Right cardiac atrium (tissue), 5 donors: ENCODE results near the gene MAP9. TPM values are rescaled to one million over a fixed set of nuclear protein-coding genes. Genes with fewer than 3 reads are reported as not detected.

Source experiments
- ATAC-seq, 2 donors: fragments of 200-7000 bp; cut with Tn5 transposase; one replicate each; pipeline versions ENCODE4 v1.8.0 to v1.9.1; 2020; ENCODE audit warnings: moderate library complexity in 2 of 2, mild to moderate bottlenecking in 1 of 2
- DNase-seq, 3 donors: peaks; one replicate each; pipeline ENCODE4 v3.0.0-alpha.2; 2020
- H3K27ac ChIP-seq: one replicate; pipeline ENCODE4 v1.5.1; 2013; ENCODE audit warnings: mild to moderate bottlenecking, low read length, control low read depth, moderate library complexity
- H3K27me3 ChIP-seq: one replicate; pipeline ENCODE4 v1.6.1; 2013; ENCODE audit not compliant: control insufficient read depth, insufficient read depth
- H3K4me1 ChIP-seq: one replicate; pipeline ENCODE4 v1.6.1; 2013; ENCODE audit warnings: low read length; ENCODE audit not compliant: control insufficient read depth, insufficient read depth
- H3K4me3 ChIP-seq: one replicate; pipeline ENCODE4 v1.5.1; 2013; ENCODE audit warnings: low read length, control low read depth
- H3K9me3 ChIP-seq: one replicate; pipeline ENCODE4 v1.6.1; 2013; ENCODE audit warnings: low read length; ENCODE audit not compliant: control insufficient read depth
- WGBS: extraction: QIAGEN DNeasy Blood & Tissue Kit; methylation state at CpG from one replicate; pipeline ENCODE4 v1.1.7; 2013; 5-methylcytosine and 5-hydroxymethylcytosine counted together
- intact Hi-C, 4 donors: fragments of 100-400 bp; cut with DNase I; formaldehyde crosslinking; loops; one replicate each; pipeline versions ENCODE4 v1.11.0 to v1.14.0; 2022 to 2023
- polyA plus RNA-seq: library from polyadenylated mRNA; stranded (reverse); fragments of 200-250 nt; gene quantifications from one replicate; pipeline ENCODE4 v1.2.3, GENCODE V29; 2013
- total RNA-seq, 4 donors: library from RNA; stranded (reverse); fragmentation: NEBNext Ultra II Directional; extraction: Animal tissue kit (Norgen Biotek cat#: 25700); gene quantifications; one replicate each; pipeline ENCODE4 v1.2.1, GENCODE V29; 2021
- donor health status: healthy with polysubstance abuse.
- donor health status: DM: no; HTN: yes; CAD: no.
- donor health status: DM: no; HTN: no; CAD: no.
- donor health status: DM: no; HTN: yes; CAD: no; lungs with severe emphysema.
- donor health status: DM: yes; HTN: yes; CAD: no.

Gene MAP9
- total and polyA plus RNA-seq, 5 donors: 3.1 to 12.2 (median 8.8) TPM

DNA sequence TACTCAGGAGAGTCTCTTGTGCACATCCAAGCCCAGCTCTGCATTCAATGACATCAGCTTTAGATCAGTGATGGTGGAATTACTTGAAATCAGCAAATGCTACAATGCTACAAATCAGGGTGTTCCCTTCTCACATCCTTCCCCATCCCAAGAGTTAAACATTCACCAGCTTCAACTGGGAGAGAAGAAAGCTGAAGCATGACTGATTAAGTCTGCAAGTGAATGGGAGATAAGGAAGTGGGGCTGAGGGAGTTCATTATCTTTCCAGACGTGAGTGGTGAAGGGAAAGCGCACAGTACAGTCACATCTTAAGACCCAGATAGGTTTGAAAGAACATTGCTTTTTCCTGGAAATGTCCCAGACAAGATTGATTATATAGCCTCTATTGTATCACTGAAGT, 26.2 kb upstream of the MAP9 start:
- H3K27me3 ChIP-seq: no peaks in the 10 kb centered on the region
- no peaks in the 10 kb centered on the region for H3K9me3 ChIP-seq
- 20% methylated on average over 2 of the region's 2 CpGs for WGBS
- ATAC-seq (no peak), DNase-seq (no peak)
- H3K27ac ChIP-seq: no peak overlapping the region
- H3K4me1 ChIP-seq: no peaks in the 10 kb centered on the region
- no peak overlapping the region for H3K4me3 ChIP-seq
- intact Hi-C loops: loop anchor here in 2 of 4 donors (10.0 kb wide), 2 partner anchors 382 to 552 kb away; partner anchors contain the start of gene CTSO (in 1 of the 2)

DNA sequence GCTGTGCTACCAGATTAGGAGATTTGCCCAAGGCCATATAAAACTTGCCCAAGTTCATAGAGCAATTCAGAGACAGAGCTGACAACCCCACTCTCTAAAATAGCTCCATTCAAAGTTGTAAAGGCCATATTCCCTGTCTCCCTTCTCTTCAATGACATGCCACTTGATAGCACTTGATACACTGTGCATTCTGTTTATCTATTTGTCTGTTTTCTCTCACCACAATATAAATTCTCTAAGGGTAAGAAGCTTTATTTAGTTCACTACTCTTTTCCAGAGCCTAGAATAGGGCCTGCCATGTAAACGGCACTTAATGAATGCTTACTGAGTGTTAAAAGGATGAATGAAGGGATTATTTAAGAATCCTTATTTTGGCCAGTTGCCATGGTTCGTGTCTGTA, 24.1 kb upstream of the MAP9 start:
- ATAC-seq: no peak

DNA sequence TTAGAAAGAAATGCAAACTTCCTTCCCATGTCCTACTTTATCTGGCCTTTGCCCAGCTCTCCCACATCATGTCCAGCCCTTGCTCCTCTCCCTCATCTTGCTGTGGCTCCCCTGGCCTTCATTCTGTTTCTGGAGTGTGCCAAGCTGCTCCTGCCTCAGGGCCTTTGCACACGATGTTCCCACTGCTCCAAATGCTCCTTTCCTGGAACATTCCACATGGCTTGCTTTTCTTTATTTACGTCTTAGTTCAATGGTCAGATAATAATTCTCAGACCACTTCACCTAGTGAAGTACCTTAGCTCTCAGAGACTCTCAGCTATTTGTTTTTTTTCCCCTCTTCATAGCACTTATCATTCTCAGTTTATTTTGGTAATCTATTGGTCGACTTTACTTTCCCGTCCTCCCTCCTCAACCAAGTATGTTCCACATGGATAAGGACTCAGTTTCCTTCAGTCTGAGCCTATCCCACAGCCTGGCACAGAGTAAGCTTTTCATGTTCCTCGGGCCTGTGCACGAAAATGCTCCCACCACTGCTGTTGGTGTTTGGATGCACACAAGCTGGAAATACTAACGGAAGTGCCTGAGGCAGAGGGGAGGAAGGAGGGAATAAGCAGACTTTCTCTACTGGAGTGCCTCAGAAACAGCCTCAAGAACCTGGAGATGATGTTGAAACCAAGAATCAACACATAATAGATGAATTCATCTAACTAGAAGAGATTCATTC, 23.4 kb upstream of the MAP9 start:
- Histone ChIP-seq H3K9me3 (no peaks in the 10 kb centered on the region), H3K27ac (no peak overlapping the region), H3K27me3 (no peaks in the 10 kb centered on the region), H3K4me1 (no peaks in the 10 kb centered on the region), H3K4me3 (no peak overlapping the region)
- DNase-seq (no peak), ATAC-seq (no peak)
- intact Hi-C loops: loop anchor here in 2 of 4 donors (10.0 kb wide), 2 partner anchors 385 to 555 kb away; partner anchors contain the start of gene CTSO (in 1 of the 2)
- WGBS: 71% methylated on average over 7 of the region's 7 CpGs

More for the DNA sequence above, 24.1 kb upstream of the MAP9 start:
- DNase-seq: no peak
- Histone ChIP-seq H3K9me3 (no peaks in the 10 kb centered on the region), H3K4me1 (no peaks in the 10 kb centered on the region), H3K27ac (no peak overlapping the region), H3K27me3 (no peaks in the 10 kb centered on the region), H3K4me3 (no peak overlapping the region)
- intact Hi-C loops: loop anchor here in 2 of 4 donors (10.0 kb wide), 2 partner anchors 384 to 554 kb away; partner anchors contain the start of gene CTSO (in 1 of the 2)
- WGBS: 33% methylated on average over 2 of the region's 2 CpGs

DNA sequence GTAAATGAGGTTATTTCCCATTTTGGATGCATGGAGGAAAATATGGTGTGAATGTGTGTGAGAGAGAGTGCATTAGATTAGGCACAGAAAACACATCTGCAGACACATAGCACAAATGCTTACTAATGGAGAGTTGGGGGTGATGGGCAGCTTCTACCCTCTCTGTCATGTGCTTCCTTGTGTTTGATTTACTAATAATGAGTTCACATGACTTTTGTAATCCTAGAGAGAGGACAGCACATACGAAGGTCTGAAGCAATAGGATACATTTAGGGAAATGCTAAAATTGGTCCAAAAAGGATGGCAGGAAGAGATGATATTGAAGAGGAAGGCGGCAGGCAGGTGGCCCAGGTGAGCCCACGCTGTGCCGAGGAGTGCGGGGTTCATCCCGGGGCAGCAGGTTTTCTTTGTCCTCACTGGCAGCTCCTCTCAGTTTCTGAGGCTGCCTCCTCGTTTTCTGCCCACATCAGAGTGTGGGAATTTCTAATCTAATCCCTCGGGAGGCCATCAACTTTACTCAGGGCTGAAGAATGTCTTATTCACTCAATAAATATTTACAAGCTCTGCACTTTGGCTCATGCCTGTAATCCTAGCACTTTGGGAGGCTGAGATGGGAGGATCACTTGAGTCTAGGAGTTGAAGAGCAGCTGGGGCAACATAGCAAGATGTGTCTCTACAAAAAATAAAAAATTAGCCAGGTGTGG, 15.9 kb upstream of the MAP9 start:
- H3K9me3 ChIP-seq: no peaks in the 10 kb centered on the region
- H3K27me3 ChIP-seq: no peaks in the 10 kb centered on the region
- ATAC-seq (no peak), DNase-seq (no peak)
- H3K27ac ChIP-seq: no peak overlapping the region
- H3K4me1 ChIP-seq: no peaks in the 10 kb centered on the region
- WGBS: 58% methylated on average over 8 of the region's 8 CpGs
- intact Hi-C loops: no loop called here
- no peak overlapping the region for H3K4me3 ChIP-seq

- H3K4me1 ChIP-seq: no peaks in the 10 kb centered on the region
- H3K4me3 ChIP-seq: no peak overlapping the region
- H3K9me3 ChIP-seq: no peaks in the 10 kb centered on the region
- H3K27ac ChIP-seq: no peak overlapping the region
- no peak for DNase-seq
- intact Hi-C loops: no loop called here
- no peak for ATAC-seq
- no peaks in the 10 kb centered on the region for H3K27me3 ChIP-seq
Measured at GRCh38 chr4:155391932-155392331, 15.2 kb upstream of the MAP9 start.

GRCh38 chr4:155388162-155388561, 11.4 kb upstream of the MAP9 start:
- ATAC-seq: no peak
- H3K4me3 ChIP-seq: no peak overlapping the region
- intact Hi-C loops: no loop called here
- no peak for DNase-seq
- no peaks in the 10 kb centered on the region for H3K4me1 ChIP-seq
- no peaks in the 10 kb centered on the region for H3K9me3 ChIP-seq
- H3K27ac ChIP-seq: no peak overlapping the region
- H3K27me3 ChIP-seq: no peaks in the 10 kb centered on the region
- 83% methylated on average over 5 of the region's 5 CpGs for WGBS

DNA sequence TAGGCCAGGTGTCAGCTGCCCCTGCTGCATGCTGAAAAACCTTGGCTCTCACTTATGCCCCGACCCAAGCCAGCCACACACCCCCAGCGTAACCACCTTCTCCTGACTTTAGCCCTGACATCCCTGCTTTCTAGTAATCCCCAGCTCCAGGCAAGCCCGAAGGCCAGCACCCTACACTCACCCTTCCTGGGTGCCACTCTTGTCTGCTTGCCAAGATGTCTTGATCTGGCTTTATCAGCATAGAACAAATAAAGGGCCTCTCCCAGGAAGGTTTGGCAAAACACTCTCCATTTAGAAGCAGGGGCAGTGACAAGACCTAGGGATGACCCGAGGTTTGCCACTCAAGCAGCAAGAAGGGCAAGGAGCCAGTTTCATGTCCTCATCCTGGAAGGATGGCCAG, 6.8 kb upstream of the MAP9 start:
- DNase-seq (no peak), ATAC-seq (no peak)
- Histone ChIP-seq H3K27me3 (no peaks in the 10 kb centered on the region), H3K9me3 (no peaks in the 10 kb centered on the region), H3K4me3 (no peak overlapping the region), H3K27ac (no peak overlapping the region), H3K4me1 (no peaks in the 10 kb centered on the region)
- 81% methylated on average over 4 of the region's 4 CpGs for WGBS
- intact Hi-C loops: no loop called here

DNA sequence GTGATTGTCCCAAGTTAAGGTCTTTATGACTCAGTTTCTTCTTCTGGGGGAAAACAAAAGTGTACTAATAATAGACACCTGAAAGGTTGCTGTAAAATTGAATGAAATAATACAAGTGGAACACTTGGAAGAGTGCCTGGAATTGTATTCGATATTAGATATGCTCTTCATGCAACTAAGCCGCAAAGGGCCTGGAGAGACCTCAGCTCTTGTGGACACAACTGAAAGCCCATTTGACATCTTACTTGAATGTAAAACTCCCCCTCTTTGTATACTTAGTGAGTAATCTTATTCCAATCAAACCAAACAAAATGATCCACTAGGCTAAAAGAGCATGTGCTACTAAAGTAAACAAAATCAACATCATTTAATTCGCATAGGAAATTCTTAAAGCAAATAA, 511 bp upstream of the MAP9 start:
- no peaks in the 10 kb centered on the region for H3K9me3 ChIP-seq
- H3K4me1 ChIP-seq: no peaks in the 10 kb centered on the region
- peak overlapping the region; percentile 57 for H3K4me3 ChIP-seq
- intact Hi-C loops: no loop called here
- no peak for ATAC-seq
- H3K27ac ChIP-seq: no peak overlapping the region
- no peaks in the 10 kb centered on the region for H3K27me3 ChIP-seq
- no peak for DNase-seq
- 56% methylated on average over 3 of the region's 3 CpGs for WGBS

GRCh38 chr4:155371432-155372043, 5.2 kb downstream of the MAP9 start:
- DNase-seq: no peak

GRCh38 chr4:155367608-155368007, 9.2 kb downstream of the MAP9 start:
- ATAC-seq (no peak), DNase-seq (no peak)
- no peak overlapping the region for H3K4me3 ChIP-seq
- intact Hi-C loops: no loop called here
- no peaks in the 10 kb centered on the region for H3K27me3 ChIP-seq
- H3K9me3 ChIP-seq: no peaks in the 10 kb centered on the region
- H3K27ac ChIP-seq: no peak overlapping the region
- H3K4me1 ChIP-seq: no peaks in the 10 kb centered on the region
- 91% methylated on average over 2 of the region's 2 CpGs for WGBS

More at GRCh38 chr4:155371432-155372043, 5.2 kb downstream of the MAP9 start:
- WGBS: 34% methylated on average over 4 of the region's 4 CpGs
- Histone ChIP-seq H3K27me3 (no peaks in the 10 kb centered on the region), H3K27ac (no peak overlapping the region), H3K4me1 (no peaks in the 10 kb centered on the region), H3K9me3 (no peaks in the 10 kb centered on the region), H3K4me3 (no peak overlapping the region)
- intact Hi-C loops: no loop called here
- ATAC-seq: no peak

GRCh38 chr4:155353923-155354540, 22.7 kb downstream of the MAP9 start:
- H3K4me3 ChIP-seq: no peak overlapping the region
- H3K4me1 ChIP-seq: no peaks in the 10 kb centered on the region
- no peaks in the 10 kb centered on the region for H3K27me3 ChIP-seq
- peak; percentile 73 to 93 (median 82) for DNase-seq
- H3K9me3 ChIP-seq: no peaks in the 10 kb centered on the region
- H3K27ac ChIP-seq: no peak overlapping the region
- intact Hi-C loops: loop anchor here in 2 of 4 donors (5.0 kb wide), 2 partner anchors 502 to 547 kb away; no protein-coding TSS in a partner anchor
- 20% methylated on average over 8 of the region's 8 CpGs for WGBS
- ATAC-seq: peak; percentile 81 to 89
